ENCODE results near the gene RUSC2.
"Not testable (repeated sequence)": the region's sequence is repeated elsewhere in the genome, so short reads cannot be mapped to it uniquely, and the experiment has no call there.

Gene RUSC2

GRCh38 chr9:35522700-35523099 is 32.8 kb downstream of the RUSC2 start:
- no peak overlapping the region for H3K27ac Mint-ChIP-seq
- no peak for ATAC-seq (ENCODE audit: low read depth)
- H3K9me3 Mint-ChIP-seq: no peaks in the 10 kb centered on the region
- peaks cover 3% of the 10 kb centered on the region for H3K4me1 Mint-ChIP-seq
- H3K4me3 Mint-ChIP-seq: no peak overlapping the region
- no peak for DNase-seq (ENCODE audit: low spot score in 2 of 2)
- no peaks in the 10 kb centered on the region for H3K36me3 Mint-ChIP-seq
- H3K27me3 Mint-ChIP-seq: no peaks in the 10 kb centered on the region

GRCh38 chr9:35523556-35523955 is 33.6 kb downstream of the RUSC2 start:
- not testable (repeated sequence) for H3K9me3 Mint-ChIP-seq; H3K36me3 Mint-ChIP-seq; DNase-seq (ENCODE audit: low spot score in 2 of 2); H3K4me1 Mint-ChIP-seq; H3K27ac Mint-ChIP-seq; H3K27me3 Mint-ChIP-seq; H3K4me3 Mint-ChIP-seq; ATAC-seq (ENCODE audit: low read depth)

- Mint-ChIP-seq H3K27ac (no peak overlapping the region), H3K27me3 (no peaks in the 10 kb centered on the region), H3K4me3 (no peak overlapping the region), H3K9me3 (no peaks in the 10 kb centered on the region), H3K36me3 (no peaks in the 10 kb centered on the region), H3K4me1 (peaks cover 3% of the 10 kb centered on the region)
- DNase-seq (ENCODE audit: low spot score in 2 of 2) (no peak), ATAC-seq (ENCODE audit: low read depth) (no peak)
Observed at GRCh38 chr9:35526087-35526801, 36.3 kb downstream of the RUSC2 start.

GRCh38 chr9:35529161-35529823 is 39.4 kb downstream of the RUSC2 start:
- ATAC-seq (ENCODE audit: low read depth): no peak
- Mint-ChIP-seq H3K27me3 (no peaks in the 10 kb centered on the region), H3K4me3 (no peak overlapping the region), H3K9me3 (no peaks in the 10 kb centered on the region), H3K36me3 (no peaks in the 10 kb centered on the region), H3K4me1 (peaks cover 3% of the 10 kb centered on the region), H3K27ac (no peak overlapping the region)
- DNase-seq (ENCODE audit: low spot score in 2 of 2): no peak

GRCh38 chr9:35533398-35533797 is 43.5 kb downstream of the RUSC2 start:
- ATAC-seq (ENCODE audit: low read depth) (no peak), DNase-seq (ENCODE audit: low spot score in 2 of 2) (no peak)
- H3K36me3 Mint-ChIP-seq: no peaks in the 10 kb centered on the region
- H3K4me3 Mint-ChIP-seq: no peak overlapping the region
- no peaks in the 10 kb centered on the region for H3K9me3 Mint-ChIP-seq
- H3K27ac Mint-ChIP-seq: no peak overlapping the region
- H3K4me1 Mint-ChIP-seq: no peaks in the 10 kb centered on the region
- H3K27me3 Mint-ChIP-seq: peaks cover 5% of the 10 kb centered on the region

GRCh38 chr9:35534921-35535320 is 45.0 kb downstream of the RUSC2 start:
- peaks cover 12% of the 10 kb centered on the region for H3K27me3 Mint-ChIP-seq
- H3K4me1 Mint-ChIP-seq; H3K4me3 Mint-ChIP-seq; H3K27ac Mint-ChIP-seq; ATAC-seq (ENCODE audit: low read depth); H3K36me3 Mint-ChIP-seq; H3K9me3 Mint-ChIP-seq; DNase-seq (ENCODE audit: low spot score in 2 of 2): not testable (repeated sequence)

GRCh38 chr9:35537913-35538312 is 48.0 kb downstream of the RUSC2 start:
- Mint-ChIP-seq H3K9me3 (no peaks in the 10 kb centered on the region), H3K4me3 (no peak overlapping the region), H3K27ac (no peak overlapping the region), H3K36me3 (no peaks in the 10 kb centered on the region), H3K27me3 (peaks cover 15% of the 10 kb centered on the region), H3K4me1 (no peaks in the 10 kb centered on the region)
- ATAC-seq (ENCODE audit: low read depth) (no peak), DNase-seq (ENCODE audit: low spot score in 2 of 2) (no peak)

- no peaks in the 10 kb centered on the region for H3K4me1 Mint-ChIP-seq
- no peak overlapping the region for H3K27ac Mint-ChIP-seq
- H3K4me3 Mint-ChIP-seq: no peak overlapping the region
- H3K36me3 Mint-ChIP-seq: no peaks in the 10 kb centered on the region
- ATAC-seq (ENCODE audit: low read depth) (no peak), DNase-seq (ENCODE audit: low spot score in 2 of 2) (no peak)
- H3K27me3 Mint-ChIP-seq: peaks cover 15% of the 10 kb centered on the region
- H3K9me3 Mint-ChIP-seq: no peaks in the 10 kb centered on the region
Observed at GRCh38 chr9:35538361-35539234, 48.7 kb downstream of the RUSC2 start.

Measured in memory B cell (primary cell).